ENCODE measurements around the gene ST8SIA2. TPM values are rescaled to one million over a fixed set of nuclear protein-coding genes. Genes with fewer than 3 reads are reported as not detected.

Gene ST8SIA2
- total and polyA plus RNA-seq, 4 donors: not detected

GRCh38 chr15:92499731-92500530 is 106.2 kb downstream of the ST8SIA2 start:
- TF ChIP-seq FOXA2 (IDR thresholded peaks at IDR 0.05): no peak
- TF ChIP-seq FOXA1 (IDR thresholded peaks at IDR 0.05): no peak
- TF ChIP-seq HNF4A (conservative IDR thresholded peaks at IDR 0.05): no peak
- no peak for TF ChIP-seq TAF1 (conservative IDR thresholded peaks at IDR 0.05)
- TF ChIP-seq NR2F2 (IDR thresholded peaks at IDR 0.05): no peak
- no peak for TF ChIP-seq SP1 (IDR thresholded peaks at IDR 0.05)
- TF ChIP-seq HNF4G (IDR thresholded peaks at IDR 0.05): no peak
- no peak for TF ChIP-seq CTCF (IDR thresholded peaks at IDR 0.05; ENCODE audit: low read depth, low read length, missing input control)
- no peak for TF ChIP-seq ATF3 (IDR thresholded peaks at IDR 0.05)
- TF ChIP-seq REST (IDR thresholded peaks at IDR 0.05): no peak
- no peak for TF ChIP-seq GABPA (IDR thresholded peaks at IDR 0.05 in 1 of 2, conservative IDR thresholded peaks at IDR 0.05 in 1 of 2)
- TF ChIP-seq YY1 (IDR thresholded peaks at IDR 0.05): no peak
- no peak for TF ChIP-seq MAX (IDR thresholded peaks at IDR 0.05)
- TF ChIP-seq RXRA (IDR thresholded peaks at IDR 0.05): no peak
- no peak for TF ChIP-seq JUND (IDR thresholded peaks at IDR 0.05)
- no peak for TF ChIP-seq RAD21 (IDR thresholded peaks at IDR 0.05)
- TF ChIP-seq ZBTB33 (IDR thresholded peaks at IDR 0.05): no peak
- no peak for TF ChIP-seq EGR1 (IDR thresholded peaks at IDR 0.05; ENCODE audit: low read depth in 2 of 2)
- WGBS: 69% methylated on average over 13 of the region's 13 CpGs
- H3K9ac ChIP-seq (ENCODE audit: low read depth in 1 of 2, low read length in 2 of 2): no peak overlapping the region
- H3K4me3 ChIP-seq (ENCODE audit: low read depth in 1 of 3, low read length in 3 of 3): no peak overlapping the region
- H3K36me3 ChIP-seq (ENCODE audit: control insufficient read depth in 4 of 4, insufficient read depth in 3 of 4, low read depth in 1 of 4, low read length in 3 of 4): no peaks in the 10 kb centered on the region
- no peak overlapping the region for H3K27ac ChIP-seq (ENCODE audit: low read depth in 1 of 2, low read length in 2 of 2)
- H3K4me1 ChIP-seq (ENCODE audit: control insufficient read depth in 4 of 4, insufficient read depth in 4 of 4, low read length in 3 of 4): no peaks in the 10 kb centered on the region
- no peaks in the 10 kb centered on the region for H3K9me3 ChIP-seq (ENCODE audit: control insufficient read depth in 4 of 4, low read length in 3 of 4)
- H3K27me3 ChIP-seq (ENCODE audit: control insufficient read depth in 4 of 4, insufficient read depth in 4 of 4, low read length in 3 of 4): peaks cover 0 to 6% (median 0%) of the 10 kb centered on the region in 4 donors
- no peak for DNase-seq (ENCODE audit: low spot score)
